B cell (primary cell): ENCODE results near the gene GPR151.

ENCODE experiments used
- EZH2 ChIP-seq: IDR thresholded peaks from 2 replicates; pipeline ENCODE4 v1.6.1; 2012; ENCODE audit warnings: borderline replicate concordance, low read depth, mild to moderate bottlenecking, moderate library complexity, low read length; ENCODE audit not compliant: insufficient read depth, poor library complexity, severe bottlenecking
- TF ChIP-seq, protein P1 (sequence below): fragments of 200-600 bp; IDR thresholded peaks from one replicate; pipeline ENCODE4 v1.8.0; 2022; ENCODE audit warnings: antibody characterized with exemption, mild to moderate bottlenecking

DNA sequence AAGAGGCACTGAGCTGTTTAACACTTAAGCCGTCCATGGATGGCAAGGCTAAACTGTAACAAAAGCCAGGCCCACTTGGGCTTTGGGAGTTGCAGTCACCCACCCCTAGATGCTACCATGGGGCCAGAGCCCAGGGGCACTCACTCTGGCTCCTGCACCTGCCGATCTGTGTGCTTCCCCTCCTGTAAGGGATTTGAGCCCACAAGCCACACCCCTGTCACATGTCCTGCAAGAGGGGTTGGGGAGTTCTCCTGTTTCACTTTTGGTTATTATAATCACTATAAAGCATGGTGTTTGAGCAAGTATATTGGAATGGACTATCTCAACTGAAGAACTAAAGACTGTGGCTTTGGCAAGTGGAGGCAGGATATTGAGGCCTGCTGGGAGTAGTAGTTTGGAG is 14.0 kb upstream of the GPR151 start:
- TF ChIP-seq, protein P1, sequence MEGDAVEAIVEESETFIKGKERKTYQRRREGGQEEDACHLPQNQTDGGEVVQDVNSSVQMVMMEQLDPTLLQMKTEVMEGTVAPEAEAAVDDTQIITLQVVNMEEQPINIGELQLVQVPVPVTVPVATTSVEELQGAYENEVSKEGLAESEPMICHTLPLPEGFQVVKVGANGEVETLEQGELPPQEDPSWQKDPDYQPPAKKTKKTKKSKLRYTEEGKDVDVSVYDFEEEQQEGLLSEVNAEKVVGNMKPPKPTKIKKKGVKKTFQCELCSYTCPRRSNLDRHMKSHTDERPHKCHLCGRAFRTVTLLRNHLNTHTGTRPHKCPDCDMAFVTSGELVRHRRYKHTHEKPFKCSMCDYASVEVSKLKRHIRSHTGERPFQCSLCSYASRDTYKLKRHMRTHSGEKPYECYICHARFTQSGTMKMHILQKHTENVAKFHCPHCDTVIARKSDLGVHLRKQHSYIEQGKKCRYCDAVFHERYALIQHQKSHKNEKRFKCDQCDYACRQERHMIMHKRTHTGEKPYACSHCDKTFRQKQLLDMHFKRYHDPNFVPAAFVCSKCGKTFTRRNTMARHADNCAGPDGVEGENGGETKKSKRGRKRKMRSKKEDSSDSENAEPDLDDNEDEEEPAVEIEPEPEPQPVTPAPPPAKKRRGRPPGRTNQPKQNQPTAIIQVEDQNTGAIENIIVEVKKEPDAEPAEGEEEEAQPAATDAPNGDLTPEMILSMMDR: no peak
- TF ChIP-seq EZH2: no peak
